SKM-1 treated with dmso at 0.1 percent for 144 hours (cell line): ENCODE measurements around the gene CDH12.
"Not testable (repeated sequence)": the region's sequence is repeated elsewhere in the genome, so short reads cannot be mapped to it uniquely, and the experiment has no call there.

Experiments
- DNase-seq: peaks from one replicate; lab custom pipeline; 2025; ENCODE audit not compliant: unreplicated experiment; lab: John Stamatoyannopoulos, UW

Gene CDH12

GRCh38 chr5:22662391-22662790 is 190.8 kb downstream of the CDH12 start:
- DNase-seq, result no peak

- DNase-seq, result no peak
Observed at GRCh38 chr5:22651355-22651754, 201.8 kb downstream of the CDH12 start.

- no peak for DNase-seq
Observed at GRCh38 chr5:22650511-22650910, 202.6 kb downstream of the CDH12 start.

GRCh38 chr5:22649074-22649473 is 204.1 kb downstream of the CDH12 start:
- no peak for DNase-seq

- DNase-seq, result no peak
Observed at GRCh38 chr5:22644859-22645258, 208.3 kb downstream of the CDH12 start.

GRCh38 chr5:22643356-22643755 is 209.8 kb downstream of the CDH12 start:
- no peak for DNase-seq

GRCh38 chr5:22631683-22632082 is 221.5 kb downstream of the CDH12 start:
- DNase-seq, result no peak

GRCh38 chr5:22627029-22627428 is 226.1 kb downstream of the CDH12 start:
- DNase-seq, result no peak

GRCh38 chr5:22625451-22625850 is 227.7 kb downstream of the CDH12 start:
- DNase-seq, result no peak

- DNase-seq, result no peak
Observed at GRCh38 chr5:22621084-22621483, 232.1 kb downstream of the CDH12 start.

- DNase-seq, result no peak
Observed at GRCh38 chr5:22615964-22616363, 237.2 kb downstream of the CDH12 start.

GRCh38 chr5:22614486-22615094 is 238.6 kb downstream of the CDH12 start:
- DNase-seq, result no peak

GRCh38 chr5:22612928-22613327 is 240.2 kb downstream of the CDH12 start:
- no peak for DNase-seq

GRCh38 chr5:22611327-22611726 is 241.8 kb downstream of the CDH12 start:
- no peak for DNase-seq

- DNase-seq, result not testable (repeated sequence)
Observed at GRCh38 chr5:22607498-22607897, 245.6 kb downstream of the CDH12 start.

- no peak for DNase-seq
Observed at GRCh38 chr5:22605473-22605872, 247.7 kb downstream of the CDH12 start.

- DNase-seq, result no peak
Observed at GRCh38 chr5:22604711-22605110, 248.4 kb downstream of the CDH12 start.

GRCh38 chr5:22598796-22599195 is 254.3 kb downstream of the CDH12 start:
- DNase-seq, result no peak

GRCh38 chr5:22596404-22596970 is 256.7 kb downstream of the CDH12 start:
- DNase-seq, result no peak

GRCh38 chr5:22594491-22594890 is 258.7 kb downstream of the CDH12 start:
- DNase-seq, result no peak

- DNase-seq, result no peak
Observed at GRCh38 chr5:22593592-22593991, 259.6 kb downstream of the CDH12 start.

GRCh38 chr5:22591461-22591860 is 261.7 kb downstream of the CDH12 start:
- DNase-seq, result no peak

GRCh38 chr5:22590677-22591268 is 262.4 kb downstream of the CDH12 start:
- no peak for DNase-seq
